T-helper 1 cell treated with Interleukin-12 subunit alpha and Interleukin-12 subunit beta and Interleukin-4 antibody, amounts not matched to agents 30 μg/mL and 1 μg/mL, for 36 hours (primary cell): ENCODE results near the gene NPEPL1.

ENCODE experiments used
- H3K27ac Mint-ChIP-seq: one replicate; pipeline ENCODE4 v1.8.0; 2021; ENCODE audit warnings: mild to moderate bottlenecking, mixed read lengths
- H3K27me3 Mint-ChIP-seq: one replicate; pipeline ENCODE4 v1.8.0; 2021; ENCODE audit warnings: low read depth, mixed read lengths
- H3K36me3 Mint-ChIP-seq: one replicate; pipeline ENCODE4 v1.8.0; 2021; ENCODE audit warnings: low read depth, mixed read lengths
- H3K4me1 Mint-ChIP-seq: one replicate; pipeline ENCODE4 v1.8.0; 2021; ENCODE audit warnings: low read depth, mixed read lengths
- H3K4me3 Mint-ChIP-seq: one replicate; pipeline ENCODE4 v1.8.0; 2021; ENCODE audit warnings: mild to moderate bottlenecking, moderate library complexity, mixed read lengths
- H3K9me3 Mint-ChIP-seq: one replicate; pipeline ENCODE4 v1.8.0; 2021; ENCODE audit warnings: mixed read lengths

The NPEPL1 gene

DNA sequence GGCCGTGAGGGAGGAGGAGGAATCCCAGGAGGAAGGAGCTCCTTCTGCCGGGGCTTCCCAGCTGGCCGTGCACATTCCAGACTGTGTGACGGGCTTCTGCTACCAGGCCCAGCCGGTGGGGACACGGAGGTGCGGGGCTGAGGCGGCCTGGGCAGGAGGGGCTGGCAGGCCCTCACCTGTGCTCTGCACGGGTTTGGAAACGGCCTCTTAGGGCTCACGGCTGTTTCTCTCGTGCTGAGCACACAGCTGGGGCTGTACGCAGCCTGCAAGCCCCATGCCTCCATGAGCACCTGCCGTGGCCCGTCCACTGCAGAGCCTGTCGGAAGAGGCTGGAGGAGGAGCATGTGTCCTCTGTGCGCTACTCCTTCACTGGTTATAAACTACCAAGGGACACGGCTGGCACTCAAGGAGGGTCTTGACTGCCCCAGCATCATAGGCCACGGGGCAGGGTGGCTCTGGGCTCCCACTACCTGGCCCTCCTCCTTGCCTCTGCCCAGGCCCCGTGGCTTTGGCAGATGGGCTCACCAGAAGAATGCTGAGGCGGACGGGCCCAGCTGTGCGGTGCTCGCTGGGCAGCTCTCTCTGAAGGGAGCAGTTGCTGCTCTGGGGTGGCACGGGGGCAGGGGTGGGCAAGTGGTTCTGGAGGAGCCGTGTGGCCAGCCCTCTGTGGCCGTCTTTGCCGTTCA, 15.8 kb downstream of the NPEPL1 start:
- H3K4me3 Mint-ChIP-seq = no peak overlapping the region
- peaks cover 3% of the 10 kb centered on the region for H3K36me3 Mint-ChIP-seq
- no peaks in the 10 kb centered on the region for H3K4me1 Mint-ChIP-seq
- no peak overlapping the region for H3K27ac Mint-ChIP-seq
- no peaks in the 10 kb centered on the region for H3K27me3 Mint-ChIP-seq
- H3K9me3 Mint-ChIP-seq = no peaks in the 10 kb centered on the region

DNA sequence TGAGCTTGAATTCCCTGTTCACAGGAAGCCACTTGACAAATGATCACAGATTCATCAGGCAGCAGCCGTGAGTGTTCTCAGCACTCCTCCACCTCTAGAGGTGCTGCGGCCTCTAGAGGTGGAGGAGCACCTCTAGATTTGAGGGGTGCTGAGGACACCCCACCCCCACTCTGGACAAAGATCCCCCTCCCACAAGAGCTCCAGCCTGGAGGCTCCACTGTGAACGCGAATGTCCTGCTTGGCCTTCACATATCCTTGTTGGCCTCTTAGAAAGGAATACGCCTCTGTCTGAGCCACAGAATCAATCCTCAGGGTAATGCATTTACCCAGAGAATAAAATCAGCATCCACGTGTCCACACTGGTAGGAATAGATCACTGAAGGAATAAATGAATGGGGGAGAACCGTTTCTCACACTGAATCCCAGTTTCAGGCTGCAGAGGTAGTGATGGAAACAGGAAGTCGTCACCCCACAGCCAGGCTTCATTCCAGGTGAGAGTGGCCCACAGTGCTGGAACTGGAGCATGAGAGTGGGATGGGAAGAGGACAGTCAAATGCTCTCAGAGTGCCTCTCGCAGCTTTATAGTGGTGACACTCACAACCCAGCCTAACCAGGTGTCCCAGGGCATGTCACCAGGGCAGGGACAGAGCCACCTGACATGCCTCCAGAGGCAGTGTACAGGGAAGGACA, 16.6 kb downstream of the NPEPL1 start:
- H3K27ac Mint-ChIP-seq = no peak overlapping the region
- no peaks in the 10 kb centered on the region for H3K9me3 Mint-ChIP-seq
- no peaks in the 10 kb centered on the region for H3K27me3 Mint-ChIP-seq

DNA sequence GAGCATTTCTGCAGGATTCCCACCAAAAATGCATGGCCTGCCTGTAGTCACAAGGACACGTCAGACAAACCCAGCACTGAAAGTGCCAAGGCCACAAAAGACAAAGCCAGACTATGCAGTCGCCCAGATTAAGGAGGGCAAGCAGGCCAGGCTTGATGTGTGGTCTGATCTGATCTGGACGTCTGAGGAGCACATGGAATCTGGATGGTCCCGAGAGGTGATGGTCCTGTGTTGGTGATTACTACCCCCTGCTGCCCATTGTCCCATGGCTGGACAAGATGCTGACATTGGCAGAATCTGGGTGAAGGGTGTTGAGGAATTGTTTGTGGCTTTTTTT, 17.1 kb downstream of the NPEPL1 start:
- Mint-ChIP-seq H3K27ac (no peak overlapping the region), H3K36me3 (no peaks in the 10 kb centered on the region), H3K9me3 (no peaks in the 10 kb centered on the region), H3K4me1 (no peaks in the 10 kb centered on the region), H3K27me3 (no peaks in the 10 kb centered on the region), H3K4me3 (no peak overlapping the region)

More for the DNA sequence above, 16.6 kb downstream of the NPEPL1 start:
- peaks cover 1% of the 10 kb centered on the region for H3K36me3 Mint-ChIP-seq
- no peak overlapping the region for H3K4me3 Mint-ChIP-seq
- no peaks in the 10 kb centered on the region for H3K4me1 Mint-ChIP-seq

DNA sequence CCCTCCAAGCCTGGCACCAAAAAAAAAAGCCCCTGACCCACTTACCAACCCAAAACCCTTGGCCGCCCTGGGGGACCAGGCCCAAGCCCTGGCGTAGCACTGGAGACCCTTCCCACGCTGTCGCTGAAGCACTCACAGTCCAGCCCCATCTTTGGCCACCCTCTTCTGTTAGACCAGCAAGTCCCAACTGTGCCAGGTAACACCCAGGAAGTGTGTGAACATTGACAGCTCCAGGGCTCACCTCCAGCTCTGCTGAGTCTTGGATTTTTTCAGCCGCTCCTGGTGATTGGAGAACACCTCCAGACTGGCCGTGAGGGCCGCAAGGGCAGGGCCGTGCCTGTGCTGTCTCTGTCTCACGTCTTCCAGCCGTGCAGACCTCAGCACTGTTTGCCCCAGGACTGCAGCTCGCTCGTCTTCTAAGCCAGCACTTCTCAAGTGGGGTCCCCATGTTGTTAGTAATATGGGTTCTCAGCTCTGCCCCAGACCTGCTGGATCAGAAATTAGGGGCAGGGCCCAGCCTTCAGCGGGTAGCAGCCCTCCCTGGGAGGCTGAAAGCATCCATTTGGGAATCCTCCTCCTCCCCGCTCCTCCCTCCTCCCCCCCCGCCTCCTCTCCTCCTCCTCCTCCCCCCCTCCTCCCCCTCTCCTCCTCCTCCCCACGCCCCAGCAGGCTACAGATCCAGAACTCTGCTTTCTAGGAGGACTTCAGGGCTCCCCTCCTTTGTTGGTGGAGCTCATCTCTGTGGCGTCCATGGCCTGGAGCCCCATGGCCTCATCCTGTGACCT, 18.1 kb downstream of the NPEPL1 start:
- no peaks in the 10 kb centered on the region for H3K9me3 Mint-ChIP-seq
- no peak overlapping the region for H3K4me3 Mint-ChIP-seq
- H3K27ac Mint-ChIP-seq = no peak overlapping the region
- H3K36me3 Mint-ChIP-seq = no peaks in the 10 kb centered on the region
- H3K27me3 Mint-ChIP-seq = no peaks in the 10 kb centered on the region
- H3K4me1 Mint-ChIP-seq = no peaks in the 10 kb centered on the region

DNA sequence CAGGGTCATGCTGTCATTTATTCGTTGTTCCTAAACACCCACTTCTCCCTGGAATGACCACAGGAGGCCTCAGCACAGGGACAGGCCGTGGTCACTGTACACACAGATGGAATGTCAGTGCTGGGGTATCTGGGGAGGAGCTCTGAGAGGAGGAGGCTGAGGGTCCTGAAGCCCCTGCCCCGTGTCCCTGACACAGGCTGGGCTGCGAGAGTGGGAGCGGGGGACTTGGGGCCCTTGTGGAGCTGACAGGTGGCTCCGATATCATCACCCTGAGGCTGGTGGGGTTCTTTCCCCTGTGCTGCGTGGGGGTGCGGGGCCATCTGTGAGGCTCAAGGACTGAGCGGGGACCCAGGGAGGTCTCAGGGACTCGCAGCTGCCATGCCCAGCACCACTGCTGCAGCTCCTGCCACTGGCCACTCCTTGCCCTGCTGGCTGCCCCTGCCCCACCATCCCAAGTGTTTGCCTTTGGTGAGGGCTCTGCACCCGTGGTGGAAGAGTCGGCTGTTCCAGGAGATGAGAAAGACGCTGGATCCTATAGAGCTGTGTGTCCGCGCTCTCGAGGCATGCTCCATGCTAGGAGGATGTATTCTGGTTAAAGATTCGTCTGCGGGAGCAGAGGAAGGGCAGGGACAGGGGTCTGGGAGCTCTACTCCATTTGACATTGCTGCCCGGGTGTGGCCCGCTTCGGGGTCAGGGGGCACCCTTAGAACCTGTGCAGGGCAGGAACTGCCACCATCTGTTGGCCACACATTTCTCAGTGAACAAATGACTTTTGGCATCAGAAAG, 18.9 kb downstream of the NPEPL1 start:
- no peaks in the 10 kb centered on the region for H3K27me3 Mint-ChIP-seq
- no peak overlapping the region for H3K27ac Mint-ChIP-seq
- H3K4me3 Mint-ChIP-seq = no peak overlapping the region
- no peaks in the 10 kb centered on the region for H3K36me3 Mint-ChIP-seq
- no peaks in the 10 kb centered on the region for H3K9me3 Mint-ChIP-seq
- H3K4me1 Mint-ChIP-seq = no peaks in the 10 kb centered on the region

DNA sequence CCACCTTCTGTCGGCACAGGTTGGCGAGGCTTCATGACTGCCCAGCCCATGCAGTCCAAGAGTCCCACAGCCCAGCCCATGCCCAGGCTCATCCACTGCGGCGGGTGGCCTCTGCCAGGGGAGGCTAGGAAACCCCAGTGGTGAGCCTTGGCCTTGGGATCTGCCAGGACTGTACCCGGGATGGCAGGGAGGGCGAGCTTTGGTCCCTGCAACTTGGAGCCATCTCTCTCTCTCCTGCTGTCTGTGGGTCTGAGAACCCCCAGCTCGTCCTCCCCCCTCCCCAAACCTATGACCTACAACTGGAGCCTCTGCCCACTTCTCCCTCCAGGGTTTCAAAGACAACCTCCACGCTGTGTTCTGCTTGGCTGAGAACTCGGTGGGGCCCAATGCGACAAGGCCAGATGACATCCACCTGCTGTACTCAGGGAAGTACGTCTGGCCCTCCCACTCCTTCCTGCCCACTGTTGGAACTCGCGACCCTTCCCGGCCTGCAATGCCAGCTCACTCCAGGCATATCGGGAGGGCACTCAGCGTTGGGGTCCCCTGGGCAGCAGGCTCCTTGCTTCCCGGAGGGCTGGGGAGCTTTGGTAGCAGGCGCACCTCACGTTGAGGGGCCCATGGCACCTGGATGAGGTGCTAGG, 19.7 kb downstream of the NPEPL1 start:
- no peaks in the 10 kb centered on the region for H3K36me3 Mint-ChIP-seq
- no peaks in the 10 kb centered on the region for H3K4me1 Mint-ChIP-seq
- no peak overlapping the region for H3K27ac Mint-ChIP-seq
- H3K9me3 Mint-ChIP-seq = no peaks in the 10 kb centered on the region
- H3K27me3 Mint-ChIP-seq = no peaks in the 10 kb centered on the region
- no peak overlapping the region for H3K4me3 Mint-ChIP-seq

DNA sequence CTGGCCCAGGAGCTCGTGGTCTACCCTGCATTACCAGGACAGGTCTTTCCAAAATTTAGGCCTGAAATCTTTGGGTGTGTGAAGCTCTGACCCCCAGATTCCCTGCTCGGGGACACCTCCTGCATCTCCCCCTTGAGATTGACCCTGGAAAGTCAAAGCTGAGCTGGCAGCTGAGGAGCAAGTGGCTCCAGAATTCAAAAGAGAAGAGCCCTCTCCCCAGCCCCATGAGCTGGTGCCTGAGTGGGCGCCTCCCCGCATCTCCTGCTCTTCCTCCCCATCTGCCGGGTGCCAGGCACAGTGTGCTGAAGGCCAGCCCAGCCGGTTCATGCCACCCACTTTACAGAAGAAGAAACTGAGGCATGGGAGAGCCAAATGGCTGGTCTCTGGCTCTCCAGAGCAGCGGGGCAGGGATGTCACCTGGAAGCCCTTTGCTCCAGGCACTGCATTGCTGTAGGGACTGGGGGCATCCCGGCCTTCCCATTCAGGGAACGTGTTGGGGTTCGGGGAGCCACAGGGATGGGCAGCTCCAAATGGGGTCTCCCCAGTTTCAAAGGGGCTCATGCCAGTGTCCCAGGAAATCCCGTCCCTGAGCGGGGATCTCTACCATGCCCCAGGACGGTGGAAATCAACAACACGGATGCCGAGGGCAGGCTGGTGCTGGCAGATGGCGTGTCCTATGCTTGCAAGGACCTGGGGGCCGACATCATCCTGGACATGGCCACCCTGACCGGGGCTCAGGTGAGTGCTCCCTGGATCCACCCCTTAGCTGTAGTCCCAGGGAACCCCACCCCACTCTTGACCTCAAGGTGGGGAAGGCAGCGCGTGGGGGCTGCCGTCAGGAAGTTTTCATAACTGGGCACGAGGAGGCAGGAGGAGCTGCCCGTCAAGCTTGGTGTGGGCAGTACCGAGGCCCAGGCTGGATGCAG, 20.5 kb downstream of the NPEPL1 start:
- H3K36me3 Mint-ChIP-seq = no peaks in the 10 kb centered on the region

DNA sequence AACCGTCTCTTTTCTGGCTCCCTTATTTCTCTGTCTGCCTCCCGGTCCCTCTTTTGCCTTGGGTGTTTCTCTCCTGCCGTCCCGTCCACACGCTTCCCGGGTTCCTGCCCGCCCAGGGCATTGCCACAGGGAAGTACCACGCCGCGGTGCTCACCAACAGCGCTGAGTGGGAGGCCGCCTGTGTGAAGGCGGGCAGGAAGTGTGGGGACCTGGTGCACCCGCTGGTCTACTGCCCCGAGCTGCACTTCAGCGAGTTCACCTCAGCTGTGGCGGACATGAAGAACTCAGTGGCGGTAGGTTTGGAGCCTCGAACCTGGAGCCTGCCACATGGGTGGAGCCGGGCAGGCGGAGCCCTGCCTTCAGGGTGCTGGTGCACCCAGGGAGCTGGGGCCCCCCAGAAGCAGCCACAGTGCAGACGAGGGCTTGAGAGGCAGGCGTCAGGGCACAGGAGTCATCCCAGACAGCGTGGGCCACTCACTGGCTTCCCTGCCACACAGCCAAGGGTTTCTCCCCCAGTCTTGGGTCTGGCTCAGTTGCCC, 21.3 kb downstream of the NPEPL1 start:
- Mint-ChIP-seq H3K27ac (no peak overlapping the region), H3K9me3 (no peaks in the 10 kb centered on the region), H3K36me3 (no peaks in the 10 kb centered on the region), H3K27me3 (no peaks in the 10 kb centered on the region), H3K4me3 (no peak overlapping the region), H3K4me1 (no peaks in the 10 kb centered on the region)

More for the DNA sequence above, 20.5 kb downstream of the NPEPL1 start:
- no peak overlapping the region for H3K4me3 Mint-ChIP-seq
- no peaks in the 10 kb centered on the region for H3K27me3 Mint-ChIP-seq
- no peaks in the 10 kb centered on the region for H3K4me1 Mint-ChIP-seq
- no peaks in the 10 kb centered on the region for H3K9me3 Mint-ChIP-seq
- no peak overlapping the region for H3K27ac Mint-ChIP-seq

DNA sequence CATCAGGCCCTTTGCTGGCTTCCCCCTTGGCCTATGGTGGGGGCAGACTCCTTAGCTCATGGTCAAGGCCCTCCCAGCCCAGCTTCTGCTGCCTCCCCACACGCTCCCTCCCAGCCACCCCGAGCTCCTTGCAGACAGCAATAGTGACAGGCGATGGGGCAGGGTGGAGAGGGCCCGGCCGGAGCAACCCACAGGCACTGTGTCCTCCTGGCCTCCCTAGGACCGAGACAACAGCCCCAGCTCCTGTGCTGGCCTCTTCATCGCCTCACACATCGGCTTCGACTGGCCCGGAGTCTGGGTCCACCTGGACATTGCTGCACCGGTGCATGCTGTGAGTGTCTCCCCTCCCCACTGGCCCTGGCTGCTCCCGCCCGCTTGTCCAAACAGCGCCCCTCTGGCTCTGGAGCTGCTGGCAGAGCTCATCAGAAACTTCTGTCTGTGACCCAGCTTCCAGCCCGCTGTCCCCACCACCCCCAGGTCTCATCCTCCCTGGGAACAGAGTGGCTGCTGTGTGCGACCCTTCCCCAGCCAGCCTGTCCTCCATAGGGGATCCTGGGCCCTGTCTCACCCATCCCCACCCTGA, 21.8 kb downstream of the NPEPL1 start:
- Mint-ChIP-seq H3K4me3 (no peak overlapping the region), H3K4me1 (no peaks in the 10 kb centered on the region), H3K9me3 (no peaks in the 10 kb centered on the region), H3K27ac (no peak overlapping the region), H3K27me3 (no peaks in the 10 kb centered on the region), H3K36me3 (no peaks in the 10 kb centered on the region)

DNA sequence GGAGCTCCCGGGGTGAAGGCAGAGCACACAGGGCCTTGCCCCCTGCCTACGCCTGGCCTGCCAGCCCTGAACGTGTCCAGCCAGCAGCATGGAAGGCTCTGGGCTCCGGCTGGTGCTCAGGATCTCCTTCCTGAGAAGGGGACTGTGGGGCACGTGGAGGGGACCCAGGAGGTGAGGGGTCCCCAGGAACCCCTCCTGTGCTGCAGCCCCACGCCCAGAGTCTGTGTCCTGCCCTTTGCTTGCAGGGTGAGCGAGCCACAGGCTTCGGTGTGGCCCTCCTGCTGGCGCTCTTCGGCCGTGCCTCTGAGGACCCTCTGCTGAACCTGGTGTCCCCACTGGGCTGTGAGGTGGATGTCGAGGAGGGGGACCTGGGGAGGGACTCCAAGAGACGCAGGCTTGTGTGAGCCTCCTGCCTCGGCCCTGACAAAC, 22.3 kb downstream of the NPEPL1 start:
- no peaks in the 10 kb centered on the region for H3K4me1 Mint-ChIP-seq
- no peaks in the 10 kb centered on the region for H3K9me3 Mint-ChIP-seq
- no peak overlapping the region for H3K4me3 Mint-ChIP-seq
- no peaks in the 10 kb centered on the region for H3K36me3 Mint-ChIP-seq
- no peaks in the 10 kb centered on the region for H3K27me3 Mint-ChIP-seq
- no peak overlapping the region for H3K27ac Mint-ChIP-seq

DNA sequence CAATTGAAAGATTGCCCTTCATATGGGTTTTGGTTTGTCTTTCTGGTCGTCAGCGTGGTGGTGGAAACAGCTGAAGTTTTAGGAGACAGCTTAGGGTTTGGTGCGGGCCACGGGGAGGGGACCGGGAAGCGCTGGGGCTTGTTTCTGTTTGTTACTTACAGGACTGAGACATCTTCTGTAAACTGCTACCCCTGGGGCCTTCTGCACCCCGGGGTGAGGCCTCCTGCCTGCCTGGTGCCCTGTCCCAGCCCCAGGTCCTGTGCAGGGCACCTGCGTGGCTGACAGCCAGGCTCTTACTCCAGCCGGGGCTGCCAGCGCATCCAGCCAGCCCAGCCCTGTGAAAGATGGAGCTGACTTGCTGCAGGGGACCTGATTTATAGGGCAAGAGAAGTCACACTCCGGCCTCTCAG, 22.8 kb downstream of the NPEPL1 start:
- H3K9me3 Mint-ChIP-seq = no peaks in the 10 kb centered on the region
- no peaks in the 10 kb centered on the region for H3K36me3 Mint-ChIP-seq
- H3K27me3 Mint-ChIP-seq = no peaks in the 10 kb centered on the region
- H3K4me3 Mint-ChIP-seq = no peak overlapping the region
- H3K4me1 Mint-ChIP-seq = no peaks in the 10 kb centered on the region
- no peak overlapping the region for H3K27ac Mint-ChIP-seq

DNA sequence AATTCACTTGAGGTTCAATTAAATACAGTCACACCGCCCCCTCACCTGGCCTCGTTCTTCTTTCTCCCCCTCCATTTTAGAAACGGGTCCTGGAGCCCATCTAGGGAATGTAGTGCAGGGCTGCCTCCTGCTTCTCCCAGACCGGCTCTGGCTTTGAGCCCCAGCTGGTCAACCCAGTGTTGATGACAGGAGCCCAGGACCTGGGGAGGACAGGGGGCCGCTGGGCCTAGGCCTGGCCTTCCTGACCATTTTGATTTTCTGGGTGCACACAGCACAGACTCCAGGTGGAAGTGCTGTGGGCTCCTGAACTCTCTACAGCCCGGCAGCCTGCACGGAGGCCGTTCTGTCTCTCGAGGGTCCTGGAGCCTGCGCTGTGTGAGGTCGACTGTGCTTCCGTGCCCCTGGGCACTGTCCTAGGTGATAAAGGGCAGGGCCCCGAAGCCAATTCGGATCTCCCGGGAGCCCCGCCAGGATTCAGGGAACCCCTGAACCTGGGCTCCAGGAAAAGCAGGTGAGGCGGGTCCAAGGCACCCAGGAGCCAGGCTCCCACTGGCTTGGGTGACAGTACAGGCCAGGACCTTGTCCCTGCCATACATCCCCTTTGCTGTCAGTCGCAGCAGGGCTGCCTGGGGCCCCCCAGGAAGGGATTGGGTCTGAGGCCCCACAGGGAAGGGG, 23.3 kb downstream of the NPEPL1 start:
- H3K27ac Mint-ChIP-seq = no peak overlapping the region
- no peak overlapping the region for H3K4me3 Mint-ChIP-seq
- no peaks in the 10 kb centered on the region for H3K4me1 Mint-ChIP-seq
- H3K9me3 Mint-ChIP-seq = no peaks in the 10 kb centered on the region
- peaks cover 4% of the 10 kb centered on the region for H3K27me3 Mint-ChIP-seq
- no peaks in the 10 kb centered on the region for H3K36me3 Mint-ChIP-seq
